Caco-2 (cell line): ENCODE results near the gene SORCS2. TPM values are rescaled to one million over a fixed set of nuclear protein-coding genes. Genes with fewer than 3 reads are reported as not detected.

Source experiments
- BruUV-seq: library from RNA; stranded (reverse); fragments of 400-500 nt; replicated peaks from 2 replicates; lab custom pipeline; 2021; lab: Mats Ljungman, UMichigan
- CTCF ChIA-PET: fragments of 300-600 bp; sonication (Branson Sonifier 250); formaldehyde crosslinking; loops from one replicate; lab custom pipeline; 2022; ENCODE audit warnings: antibody characterized with exemption; lab: Charles Lee
- POLR2A ChIA-PET: fragments of 300-600 bp; sonication (Branson Sonifier 250); formaldehyde crosslinking; loops from one replicate; lab custom pipeline; 2022; ENCODE audit warnings: antibody characterized with exemption; lab: Charles Lee
- DNase-seq, 2 experiments: peaks; one replicate each; pipeline versions ENCODE4 v3.0.0 to v3.0.0-alpha.2; 2020 to 2022
- H3K27me3 ChIP-seq: replicated peaks from 2 replicates; pipeline ENCODE4 v1.6.0; 2011; ENCODE audit warnings: low read length; ENCODE audit not compliant: control insufficient read depth, insufficient read depth
- H3K36me3 ChIP-seq: 2 replicates; pipeline ENCODE4 v1.5.1; 2011; ENCODE audit warnings: low read length; ENCODE audit not compliant: control insufficient read depth, insufficient read depth
- H3K4me1 ChIP-seq: fragments of 250-450 bp; sonication (Bioruptor Pico); 2 replicates; pipeline ENCODE4 v1.5.1; 2020; ENCODE audit warnings: mild to moderate bottlenecking
- H3K4me3 ChIP-seq: 2 replicates; pipeline ENCODE4 v1.5.1; 2011; ENCODE audit warnings: low read depth, mild to moderate bottlenecking, control low read depth, low read length
- H3K9me3 ChIP-seq: fragments of 250-450 bp; sonication (Bioruptor Pico); 2 replicates; pipeline ENCODE4 v1.5.1; 2020; ENCODE audit warnings: mild to moderate bottlenecking, moderate library complexity
- H3K27ac Mint-ChIP-seq: one replicate; pipeline ENCODE4 v1.8.0; 2022; ENCODE audit warnings: mixed read lengths; ENCODE audit not compliant: unreplicated experiment
- H3K27me3 Mint-ChIP-seq: one replicate; pipeline ENCODE4 v1.8.0; 2022; ENCODE audit warnings: mixed read lengths; ENCODE audit not compliant: insufficient read depth, unreplicated experiment
- H3K36me3 Mint-ChIP-seq: one replicate; pipeline ENCODE4 v1.8.0; 2022; ENCODE audit warnings: mild to moderate bottlenecking, mixed read lengths; ENCODE audit not compliant: insufficient read depth, unreplicated experiment
- H3K4me1 Mint-ChIP-seq: one replicate; pipeline ENCODE4 v1.8.0; 2022; ENCODE audit warnings: low read depth, mixed read lengths; ENCODE audit not compliant: unreplicated experiment
- H3K4me3 Mint-ChIP-seq: one replicate; pipeline ENCODE4 v1.8.0; 2022; ENCODE audit warnings: mild to moderate bottlenecking, moderate library complexity, mixed read lengths; ENCODE audit not compliant: unreplicated experiment
- H3K9me3 Mint-ChIP-seq: one replicate; pipeline ENCODE4 v1.8.0; 2022; ENCODE audit warnings: mixed read lengths; ENCODE audit not compliant: unreplicated experiment
- CTCF ChIP-seq, 2 experiments: fragments of 200-600 bp in 1 of 2; IDR thresholded peaks; 1 replicate in 1 of 2; 2 replicates in 1 of 2; pipeline versions ENCODE4 v1.5.1 to v1.8.0; 2011 to 2022; ENCODE audit warnings: antibody characterized with exemption in 1 of 2, control low read depth in 1 of 2, inconsistent platforms in 1 of 2, low read depth in 1 of 2, low read length in 1 of 2, mild to moderate bottlenecking in 1 of 2, moderate library complexity in 1 of 2; ENCODE audit not compliant: insufficient read depth in 1 of 2, severe bottlenecking in 1 of 2, unreplicated experiment in 1 of 2
- intact Hi-C: fragments of 100-400 bp; cut with micrococcal nuclease; formaldehyde crosslinking; loops from one replicate; pipeline ENCODE4 v1.10.0; 2022; ENCODE audit not compliant: unreplicated experiment
- total RNA-seq: library from RNA; stranded (reverse); gene quantifications from 2 replicates; pipeline ENCODE4 v1.2.3, GENCODE V29; 2022

Gene SORCS2
- total RNA-seq, 1 experiment from 2014 or later = 1.6 TPM

GRCh38 chr4:7228734-7229133 lies 36.4 kb downstream of the SORCS2 start:
- DNase-seq = no peak
- Mint-ChIP-seq H3K27me3 (no peaks in the 10 kb centered on the region), H3K4me1 (no peaks in the 10 kb centered on the region), H3K4me3 (no peak overlapping the region), H3K36me3 (no peaks in the 10 kb centered on the region), H3K9me3 (no peaks in the 10 kb centered on the region), H3K27ac (no peak overlapping the region)
- Histone ChIP-seq H3K36me3 (no peaks in the 10 kb centered on the region; the same call in 1 of the 2 replicates), H3K27me3 (no peaks in the 10 kb centered on the region), H3K9me3 (no peaks in the 10 kb centered on the region), H3K4me3 (no peak overlapping the region), H3K4me1 (no peaks in the 10 kb centered on the region)
- ChIA-PET CTCF (no interaction called here), POLR2A (no interaction called here)
- intact Hi-C loops = no loop called here
- no TSS peak for BruUV-seq
- no peak for TF ChIP-seq CTCF (IDR thresholded peaks at IDR 0.05; ENCODE audit: insufficient read depth in 1 of 2, low read depth in 1 of 2, low read length in 1 of 2, severe bottlenecking in 1 of 2, unreplicated experiment in 1 of 2)

- Mint-ChIP-seq H3K27me3 (no peaks in the 10 kb centered on the region), H3K4me1 (no peaks in the 10 kb centered on the region), H3K36me3 (no peaks in the 10 kb centered on the region), H3K9me3 (no peaks in the 10 kb centered on the region), H3K4me3 (no peak overlapping the region), H3K27ac (no peak overlapping the region)
- Histone ChIP-seq H3K4me1 (no peaks in the 10 kb centered on the region), H3K9me3 (no peaks in the 10 kb centered on the region), H3K4me3 (no peak overlapping the region), H3K27me3 (no peaks in the 10 kb centered on the region), H3K36me3 (no peaks in the 10 kb centered on the region)
- BruUV-seq = no TSS peak
- ChIA-PET CTCF (no interaction called here), POLR2A (no interaction called here)
- no peak for DNase-seq
- intact Hi-C loops = no loop called here
- no peak for TF ChIP-seq CTCF (IDR thresholded peaks at IDR 0.05; ENCODE audit: insufficient read depth in 1 of 2, low read depth in 1 of 2, low read length in 1 of 2, severe bottlenecking in 1 of 2, unreplicated experiment in 1 of 2)
These were observed 39.8 kb downstream of the SORCS2 start for GRCh38 chr4:7232061-7232650.

- no peak for DNase-seq
- no peak overlapping the region for H3K27ac Mint-ChIP-seq
- no peaks in the 10 kb centered on the region for H3K4me1 Mint-ChIP-seq
- CTCF ChIA-PET = no interaction called here
- H3K4me1 ChIP-seq = no peaks in the 10 kb centered on the region
- H3K27me3 ChIP-seq = no peaks in the 10 kb centered on the region
- no peaks in the 10 kb centered on the region for H3K36me3 ChIP-seq
- POLR2A ChIA-PET = no interaction called here
- intact Hi-C loops = no loop called here
- BruUV-seq = no TSS peak
- H3K4me3 Mint-ChIP-seq = no peak overlapping the region
- H3K9me3 Mint-ChIP-seq = no peaks in the 10 kb centered on the region
- no peaks in the 10 kb centered on the region for H3K27me3 Mint-ChIP-seq
- no peaks in the 10 kb centered on the region for H3K9me3 ChIP-seq
- no peak overlapping the region for H3K4me3 ChIP-seq
- H3K36me3 Mint-ChIP-seq = no peaks in the 10 kb centered on the region
- no peak for TF ChIP-seq CTCF (IDR thresholded peaks at IDR 0.05; ENCODE audit: insufficient read depth in 1 of 2, low read depth in 1 of 2, low read length in 1 of 2, severe bottlenecking in 1 of 2, unreplicated experiment in 1 of 2)
These were observed 40.8 kb downstream of the SORCS2 start for GRCh38 chr4:7233006-7233580.
